HEK293T (cell line): ENCODE results near the gene TMEM151A.

ENCODE experiments used
- CTCF ChIA-PET: fragments of 350-600 bp; formaldehyde crosslinking; extraction: SDS; loops from one replicate; lab custom pipeline; 2021; ENCODE audit warnings: antibody characterized with exemption, inconsistent platforms; lab: Yijun Ruan, JAX
- POLR2A ChIA-PET: fragments of 350-600 bp; formaldehyde crosslinking; extraction: SDS; loops from one replicate; lab custom pipeline; 2020; ENCODE audit warnings: antibody characterized with exemption, inconsistent platforms; lab: Yijun Ruan, JAX
- DNase-seq: peaks from one replicate; pipeline ENCODE4 v3.0.0; 2012; ENCODE audit warnings: mixed read lengths; ENCODE audit errors: extremely low spot score
- ARNT ChIP-seq: fragments of 450-650 bp; IDR thresholded peaks from 2 replicates; pipeline ENCODE4 v1.6.1; 2017; ENCODE audit warnings: mild to moderate bottlenecking
- BHLHE40 ChIP-seq: fragments of 450-650 bp; IDR thresholded peaks from 2 replicates; pipeline ENCODE4 v1.6.1; 2016; ENCODE audit warnings: mild to moderate bottlenecking, moderate library complexity, borderline replicate concordance
- CTBP1 ChIP-seq: fragments of 450-650 bp; IDR thresholded peaks from 2 replicates; pipeline ENCODE4 v1.6.1; 2016; ENCODE audit warnings: borderline replicate concordance
- ELF4 ChIP-seq: fragments of 450-650 bp; IDR thresholded peaks from 2 replicates; pipeline ENCODE4 v1.6.1; 2017; ENCODE audit warnings: antibody characterized with exemption
- FOXA1 ChIP-seq: fragments of 450-650 bp; IDR thresholded peaks from 2 replicates; pipeline ENCODE4 v1.6.1; 2016; ENCODE audit warnings: mild to moderate bottlenecking
- FOXK2 ChIP-seq: fragments of 450-650 bp; IDR thresholded peaks from 2 replicates; pipeline ENCODE4 v1.6.1; 2016; ENCODE audit warnings: mild to moderate bottlenecking
- FOXM1 ChIP-seq: fragments of 450-650 bp; IDR thresholded peaks from 2 replicates; pipeline ENCODE4 v1.6.1; 2017; ENCODE audit warnings: mild to moderate bottlenecking, borderline replicate concordance
- HDGF ChIP-seq: fragments of 450-650 bp; IDR thresholded peaks from 2 replicates; pipeline ENCODE4 v1.6.1; 2017; ENCODE audit warnings: antibody characterized with exemption, borderline replicate concordance
- L3MBTL2 ChIP-seq: fragments of 450-650 bp; conservative IDR thresholded peaks from 2 replicates; pipeline ENCODE4 v1.6.1; 2016; ENCODE audit warnings: mild to moderate bottlenecking
- LEF1 ChIP-seq: fragments of 450-650 bp; IDR thresholded peaks from 2 replicates; pipeline ENCODE4 v1.6.1; 2017; ENCODE audit warnings: mild to moderate bottlenecking, borderline replicate concordance
- NFRKB ChIP-seq: fragments of 450-650 bp; IDR thresholded peaks from 2 replicates; pipeline ENCODE4 v1.6.1; 2016; ENCODE audit warnings: mild to moderate bottlenecking, moderate library complexity
- SP1 ChIP-seq: fragments of 450-650 bp; IDR thresholded peaks from 2 replicates; pipeline ENCODE4 v1.6.1; 2017
- SUZ12 ChIP-seq: fragments of 450-650 bp; IDR thresholded peaks from 2 replicates; pipeline ENCODE4 v1.6.1; 2016; ENCODE audit warnings: mild to moderate bottlenecking
- TARDBP ChIP-seq: fragments of 450-650 bp; IDR thresholded peaks from 2 replicates; pipeline ENCODE4 v1.6.1; 2016
- ZNF384 ChIP-seq: fragments of 450-650 bp; IDR thresholded peaks from 2 replicates; pipeline ENCODE4 v1.6.1; 2016
- TF ChIP-seq, protein P1 (sequence below): fragments of 450-650 bp; IDR thresholded peaks from 2 replicates; pipeline ENCODE4 v1.6.1; 2016

The TMEM151A gene

DNA sequence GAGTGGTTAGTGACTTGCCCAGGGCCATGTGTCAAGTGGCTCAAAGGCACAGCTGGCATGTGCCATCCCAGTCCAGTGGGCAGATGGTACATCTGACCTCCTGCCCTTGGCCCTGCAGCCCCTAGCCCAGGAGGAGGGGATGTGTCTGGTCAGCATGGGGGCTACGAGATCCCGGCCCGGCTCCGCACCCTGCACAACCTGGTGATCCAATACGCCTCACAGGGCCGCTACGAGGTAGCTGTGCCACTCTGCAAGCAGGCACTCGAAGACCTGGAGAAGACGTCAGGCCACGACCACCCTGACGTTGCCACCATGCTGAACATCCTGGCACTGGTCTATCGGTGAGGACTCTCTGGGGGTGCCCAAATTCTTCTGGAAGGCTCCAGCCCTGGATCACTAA lies 29.0 kb upstream of the TMEM151A start:
- ChIA-PET CTCF (no interaction called here), POLR2A (interaction anchor here (0.7 kb wide), 1 partner anchor 26 kb away, joined by 4 read pairs; the partner anchor contains the start of gene YIF1A)
- no peak for TF ChIP-seq FOXM1
- no peak for DNase-seq

DNA sequence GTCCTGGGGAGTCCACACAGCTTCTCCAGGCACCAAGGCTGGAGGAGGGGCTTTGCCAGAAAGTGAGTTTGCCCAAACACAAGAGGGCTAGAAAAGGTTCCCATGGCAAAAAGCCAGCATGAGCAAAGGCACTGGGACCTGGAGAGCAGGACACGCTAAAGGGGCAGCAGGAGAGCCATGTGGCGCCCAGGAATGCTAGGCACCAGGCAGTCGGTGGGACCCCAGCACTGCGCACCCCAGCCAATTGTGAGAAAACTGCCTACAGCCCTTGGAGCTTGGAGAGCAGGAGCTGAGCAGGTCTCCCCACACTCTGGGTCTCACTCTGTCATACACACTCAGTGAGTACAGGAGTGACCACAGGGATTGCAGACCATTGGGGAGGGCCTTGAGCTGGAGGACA lies 28.5 kb upstream of the TMEM151A start:
- POLR2A ChIA-PET = interaction anchor here (0.7 kb wide), 1 partner anchor 26 kb away, joined by 4 read pairs; the partner anchor contains the start of gene YIF1A
- no peak for DNase-seq
- no peak for TF ChIP-seq NFRKB
- TF ChIP-seq FOXA1 = no peak
- no peak for TF ChIP-seq LEF1
- no peak for TF ChIP-seq BHLHE40
- no peak for TF ChIP-seq ZNF384
- TF ChIP-seq ARNT = no peak
- no peak for TF ChIP-seq CTBP1
- TF ChIP-seq TARDBP = no peak
- TF ChIP-seq SP1 = no peak
- no peak for TF ChIP-seq HDGF
- TF ChIP-seq, protein P1, sequence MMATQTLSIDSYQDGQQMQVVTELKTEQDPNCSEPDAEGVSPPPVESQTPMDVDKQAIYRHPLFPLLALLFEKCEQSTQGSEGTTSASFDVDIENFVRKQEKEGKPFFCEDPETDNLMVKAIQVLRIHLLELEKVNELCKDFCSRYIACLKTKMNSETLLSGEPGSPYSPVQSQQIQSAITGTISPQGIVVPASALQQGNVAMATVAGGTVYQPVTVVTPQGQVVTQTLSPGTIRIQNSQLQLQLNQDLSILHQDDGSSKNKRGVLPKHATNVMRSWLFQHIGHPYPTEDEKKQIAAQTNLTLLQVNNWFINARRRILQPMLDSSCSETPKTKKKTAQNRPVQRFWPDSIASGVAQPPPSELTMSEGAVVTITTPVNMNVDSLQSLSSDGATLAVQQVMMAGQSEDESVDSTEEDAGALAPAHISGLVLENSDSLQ = no peak
- TF ChIP-seq ELF4 = no peak
- no peak for TF ChIP-seq L3MBTL2
- CTCF ChIA-PET = interaction anchor here (0.8 kb wide), 1 partner anchor 41 kb away, joined by 3 read pairs; no protein-coding TSS in a partner anchor

DNA sequence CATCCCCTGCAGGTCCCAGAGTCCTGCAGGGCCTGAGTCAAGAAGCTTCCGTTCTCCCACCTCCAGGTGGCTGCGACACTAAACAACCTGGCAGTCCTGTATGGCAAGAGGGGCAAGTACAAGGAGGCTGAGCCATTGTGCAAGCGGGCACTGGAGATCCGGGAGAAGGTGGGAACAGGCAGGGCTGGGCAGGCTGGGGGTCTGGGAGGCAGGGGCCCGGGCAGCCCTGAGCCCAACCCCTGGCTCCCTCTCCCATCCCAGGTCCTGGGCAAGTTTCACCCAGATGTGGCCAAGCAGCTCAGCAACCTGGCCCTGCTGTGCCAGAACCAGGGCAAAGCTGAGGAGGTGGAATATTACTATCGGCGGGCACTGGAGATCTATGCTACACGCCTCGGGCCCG lies 27.9 kb upstream of the TMEM151A start:
- POLR2A ChIA-PET = no interaction called here
- no peak for DNase-seq
- no peak for TF ChIP-seq FOXM1
- no peak for TF ChIP-seq HDGF
- no peak for TF ChIP-seq NFRKB
- CTCF ChIA-PET = interaction anchor here (0.8 kb wide), 1 partner anchor 42 kb away, joined by 3 read pairs; no protein-coding TSS in a partner anchor

DNA sequence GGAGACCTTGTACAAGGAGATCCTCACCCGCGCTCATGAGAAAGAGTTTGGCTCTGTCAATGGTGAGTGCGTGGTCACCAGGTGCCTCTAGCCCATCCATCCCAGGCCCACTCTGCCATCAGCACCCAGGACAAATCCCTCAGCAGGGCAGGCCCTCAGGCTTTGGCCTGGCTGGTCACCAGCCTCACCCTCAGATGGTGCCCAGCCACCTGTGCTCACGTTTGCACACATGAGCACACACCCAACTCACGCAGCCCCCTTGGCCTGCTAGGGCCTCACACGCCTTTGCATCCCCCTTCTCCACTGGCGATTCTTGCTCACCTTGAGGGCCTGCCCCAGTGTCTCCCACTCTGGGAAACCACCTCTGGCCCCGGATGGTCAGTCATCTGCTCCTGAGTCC lies 27.3 kb upstream of the TMEM151A start:
- ChIA-PET POLR2A (no interaction called here), CTCF (interaction anchor here (0.5 kb wide), 1 partner anchor 56 kb away, joined by 3 read pairs; no protein-coding TSS in a partner anchor)
- DNase-seq = no peak
- TF ChIP-seq, protein P1 = no peak
- TF ChIP-seq TARDBP (no peak), BHLHE40 (no peak), LEF1 (no peak), FOXK2 (no peak), HDGF (no peak), NFRKB (no peak), SP1 (no peak), ELF4 (no peak), ZNF384 (no peak), FOXM1 (no peak), CTBP1 (no peak), SUZ12 (no peak), ARNT (no peak), FOXA1 (no peak), L3MBTL2 (no peak)

DNA sequence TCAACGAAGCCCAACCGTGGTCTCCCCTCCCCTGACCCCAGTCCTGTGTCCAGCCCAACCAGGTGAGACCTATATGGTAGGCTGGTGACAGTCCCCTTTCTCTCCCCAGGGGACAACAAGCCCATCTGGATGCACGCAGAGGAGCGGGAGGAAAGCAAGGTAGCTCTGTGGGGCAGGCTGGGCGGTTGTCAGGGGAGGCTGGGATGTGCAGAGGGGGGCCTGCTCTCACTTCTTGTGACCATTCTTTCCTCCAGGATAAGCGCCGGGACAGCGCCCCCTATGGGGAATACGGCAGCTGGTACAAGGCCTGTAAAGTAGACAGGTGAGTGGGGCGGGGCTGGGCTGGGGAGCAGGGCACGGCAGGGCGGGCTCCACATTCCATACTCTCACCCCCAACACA lies 26.8 kb upstream of the TMEM151A start:
- TF ChIP-seq ELF4 (no peak), BHLHE40 (no peak), ZNF384 (no peak), ARNT (no peak), TARDBP (no peak), SUZ12 (no peak), LEF1 (no peak), FOXM1 (no peak), HDGF (no peak)
- TF ChIP-seq, protein P1 = no peak
- ChIA-PET POLR2A (no interaction called here), CTCF (interaction anchor here (1.0 kb wide), 1 partner anchor 9 kb away, joined by 4 read pairs; no protein-coding TSS in a partner anchor)
- DNase-seq = peak; percentile 33

DNA sequence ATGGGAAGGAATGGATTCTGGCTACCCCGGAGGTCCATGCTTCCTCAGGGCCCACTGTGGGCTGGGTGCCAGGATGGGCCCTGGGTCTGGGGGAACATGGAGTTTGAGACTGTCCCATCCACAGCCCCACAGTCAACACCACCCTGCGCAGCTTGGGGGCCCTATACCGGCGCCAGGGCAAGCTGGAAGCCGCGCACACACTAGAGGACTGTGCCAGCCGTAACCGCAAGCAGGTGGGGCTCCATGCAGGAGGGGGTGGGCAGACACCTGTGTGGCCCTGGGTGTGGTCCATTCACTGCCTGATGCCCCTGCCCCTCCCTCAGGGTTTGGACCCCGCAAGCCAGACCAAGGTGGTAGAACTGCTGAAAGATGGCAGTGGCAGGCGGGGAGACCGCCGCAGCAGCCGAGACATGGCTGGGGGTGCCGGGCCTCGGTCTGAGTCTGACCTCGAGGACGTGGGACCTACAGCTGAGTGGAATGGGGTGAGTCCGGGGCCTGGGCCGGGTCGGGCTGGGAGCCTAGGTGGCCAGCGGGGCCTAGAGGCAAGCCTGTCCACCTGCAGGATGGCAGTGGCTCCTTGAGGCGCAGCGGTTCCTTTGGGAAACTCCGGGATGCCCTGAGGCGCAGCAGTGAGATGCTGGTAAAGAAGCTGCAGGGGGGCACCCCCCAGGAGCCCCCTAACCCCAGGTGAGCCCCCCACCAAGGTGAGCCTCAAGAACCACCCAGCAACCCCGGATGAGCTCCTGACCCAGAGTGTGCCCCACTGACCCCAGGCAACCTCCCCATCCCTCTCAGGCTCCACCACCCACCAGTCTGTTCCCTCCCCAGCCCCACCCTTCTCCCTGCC lies 25.9 kb upstream of the TMEM151A start:
- TF ChIP-seq ARNT = no peak
- no peak for TF ChIP-seq FOXM1
- TF ChIP-seq, protein P1 = no peak
- ChIA-PET CTCF (interaction anchor here (1.0 to 1.7 kb wide), 2 partner anchors 10 to 12 kb away, joined by 4 read pairs; no protein-coding TSS in a partner anchor), POLR2A (interaction anchor here (1.1 to 3.6 kb wide), 2 partner anchors 23 to 43 kb away, joined by 4 to 15 read pairs; partner anchors contain the start of gene YIF1A)
- DNase-seq = no peak
